ENCODE measurements around the gene PDE1A.

The PDE1A gene

GRCh38 chr2:182115258-182115657, 311.6 kb downstream of the PDE1A start:
- DNase-seq: no peak

- DNase-seq: no peak
Measured at GRCh38 chr2:182113334-182113733, 313.5 kb downstream of the PDE1A start.

- no peak for DNase-seq
Measured at GRCh38 chr2:182110347-182110746, 316.5 kb downstream of the PDE1A start.

- DNase-seq: no peak
Measured at GRCh38 chr2:182103526-182103925, 323.3 kb downstream of the PDE1A start.

GRCh38 chr2:182101263-182101662, 325.6 kb downstream of the PDE1A start:
- DNase-seq: no peak

GRCh38 chr2:182098648-182099047, 328.2 kb downstream of the PDE1A start:
- DNase-seq: no peak

GRCh38 chr2:182097571-182098164, 329.2 kb downstream of the PDE1A start:
- no peak for DNase-seq

- DNase-seq: no peak
Measured at GRCh38 chr2:182090486-182090885, 336.4 kb downstream of the PDE1A start.
